RCC 7860 (cell line): ENCODE data around the gene DNASE1L1.
"Not testable (repeated sequence)": the region's sequence is repeated elsewhere in the genome, so short reads cannot be mapped to it uniquely, and the experiment has no call there.

Experiments used
- DNase-seq: peaks from one replicate; pipeline ENCODE4 v3.0.0-alpha.2; 2015; ENCODE audit warnings: low spot score
- FAIRE-seq: peaks from 2 replicates; lab custom pipeline; 2012; peaks lifted over from hg19 to GRCh38; lab: Jason Lieb, UNC

DNASE1L1 gene

GRCh38 chrX:154388094-154388493, 21.0 kb downstream of the DNASE1L1 start:
- FAIRE-seq, result peak; percentile 80
- not testable (repeated sequence) for DNase-seq

- no peak for FAIRE-seq
Observed at GRCh38 chrX:154384284-154384892, 24.7 kb downstream of the DNASE1L1 start.

GRCh38 chrX:154383359-154384283, 25.4 kb downstream of the DNASE1L1 start:
- no peak for DNase-seq
- FAIRE-seq, result no peak

More at GRCh38 chrX:154384284-154384892, 24.7 kb downstream of the DNASE1L1 start:
- no peak for DNase-seq

GRCh38 chrX:154382483-154383069, 26.5 kb downstream of the DNASE1L1 start:
- DNase-seq, result no peak
- no peak for FAIRE-seq

GRCh38 chrX:154381271-154381670, 27.8 kb downstream of the DNASE1L1 start:
- FAIRE-seq (no peak), DNase-seq (no peak)

GRCh38 chrX:154380787-154381186, 28.3 kb downstream of the DNASE1L1 start:
- DNase-seq (no peak), FAIRE-seq (no peak)

GRCh38 chrX:154380153-154380552, 28.9 kb downstream of the DNASE1L1 start:
- FAIRE-seq (no peak), DNase-seq (no peak)

GRCh38 chrX:154379569-154379951, 29.5 kb downstream of the DNASE1L1 start:
- no peak for DNase-seq
- no peak for FAIRE-seq

GRCh38 chrX:154378799-154379568, 30.1 kb downstream of the DNASE1L1 start, which contains the start of gene EMD:
EMD (plus strand) TSS chrX:154379295; CDS start chrX:154379485, 190 bp downstream.
- DNase-seq (peak; percentile 97), FAIRE-seq (peak; percentile 95)

- no peak for FAIRE-seq
- no peak for DNase-seq
Observed at GRCh38 chrX:154378059-154378798, 30.8 kb downstream of the DNASE1L1 start.

- no peak for FAIRE-seq
- no peak for DNase-seq
Observed at GRCh38 chrX:154376774-154377173, 32.3 kb downstream of the DNASE1L1 start.

GRCh38 chrX:154375156-154375504, 33.9 kb downstream of the DNASE1L1 start:
- DNase-seq (no peak), FAIRE-seq (no peak)

- DNase-seq (peak; percentile 42), FAIRE-seq (no peak)
Observed at GRCh38 chrX:154374313-154375155, 34.5 kb downstream of the DNASE1L1 start, which contains the start of gene FLNA. FLNA (minus strand) TSS chrX:154374634; CDS start chrX:154371245, 3,389 bp downstream.

- FAIRE-seq, result peak; percentile 64
- peak; percentile 75 for DNase-seq
Observed at GRCh38 chrX:154373340-154374306, 35.4 kb downstream of the DNASE1L1 start.

- FAIRE-seq, result peak; percentile 85
Observed at GRCh38 chrX:154372612-154373022, 36.4 kb downstream of the DNASE1L1 start.

GRCh38 chrX:154371789-154372300, 37.2 kb downstream of the DNASE1L1 start:
- FAIRE-seq, result no peak

More at GRCh38 chrX:154372612-154373022, 36.4 kb downstream of the DNASE1L1 start:
- DNase-seq, result peak; percentile 90

GRCh38 chrX:154371017-154371788, 37.9 kb downstream of the DNASE1L1 start:
- DNase-seq (peak; percentile 88), FAIRE-seq (no peak)

More at GRCh38 chrX:154371789-154372300, 37.2 kb downstream of the DNASE1L1 start:
- no peak for DNase-seq
